22Rv1 (cell line): ENCODE measurements around the gene SOAT2.
"Not testable (repeated sequence)": the region's sequence is repeated elsewhere in the genome, so short reads cannot be mapped to it uniquely, and the experiment has no call there.

Experiments used
- H3K27ac ChIP-seq: fragments of 450-650 bp; 2 replicates; pipeline ENCODE4 v1.5.1; 2017
- CTCF ChIP-seq: fragments of 450-650 bp; IDR thresholded peaks from 2 replicates; pipeline ENCODE4 v1.5.1; 2017; ENCODE audit warnings: mild to moderate bottlenecking
- ZFX ChIP-seq: fragments of 450-650 bp; IDR thresholded peaks from 2 replicates; pipeline ENCODE4 v1.6.1; 2017; ENCODE audit warnings: antibody characterized with exemption, borderline replicate concordance

SOAT2 gene

DNA sequence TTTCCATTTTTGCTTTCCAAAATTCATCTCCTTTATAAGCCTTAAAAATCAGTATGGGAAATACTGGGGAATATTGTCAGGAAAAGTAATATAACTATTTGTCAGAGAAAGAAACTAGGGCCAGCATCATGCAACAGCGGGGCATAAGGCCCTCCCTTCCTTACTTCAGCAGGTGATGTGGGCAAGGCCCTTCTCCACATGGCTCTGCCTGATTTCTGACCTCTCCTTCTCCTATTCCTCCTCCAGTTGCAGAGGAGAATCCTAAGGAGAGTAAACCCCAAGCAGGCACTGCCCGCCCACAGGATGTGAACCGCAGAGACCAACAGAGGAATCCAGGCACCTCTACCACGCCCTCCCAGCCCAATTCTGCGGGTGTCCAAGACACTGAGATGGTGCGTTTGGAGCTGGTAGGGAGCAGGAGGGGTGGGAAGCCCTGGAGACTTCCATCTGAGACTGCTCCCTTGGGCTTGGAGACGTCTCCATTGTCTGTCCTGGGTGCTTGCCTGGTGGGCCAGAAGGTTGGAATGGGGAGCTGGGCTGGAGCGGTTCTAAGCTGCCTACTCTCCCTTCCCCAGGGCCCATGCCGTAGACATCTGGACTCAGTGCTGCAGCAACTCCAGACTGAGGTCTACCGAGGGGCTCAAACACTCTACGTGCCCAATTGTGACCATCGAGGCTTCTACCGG lies 2.7 kb upstream of the SOAT2 start:
- TF ChIP-seq ZFX (no peak), CTCF (no peak)
- H3K27ac ChIP-seq, result no peak overlapping the region

DNA sequence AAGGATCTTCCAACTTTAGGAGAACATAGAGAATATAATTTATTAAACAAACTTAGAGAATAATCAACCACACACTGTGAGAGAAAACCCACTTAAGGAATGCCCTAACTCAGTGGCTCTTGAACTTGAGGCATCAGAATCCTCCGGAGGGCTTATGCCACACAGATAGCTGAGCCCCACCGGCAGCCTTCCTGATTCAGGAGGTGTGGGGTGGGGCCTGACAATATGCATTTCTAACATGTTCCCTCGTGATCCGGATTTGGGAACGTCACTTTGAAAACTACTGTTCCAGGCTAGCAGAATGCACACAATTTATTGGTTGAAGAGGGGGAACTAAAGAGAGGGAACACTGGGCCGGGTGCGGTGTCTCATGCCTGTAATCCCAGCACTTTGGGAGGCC lies 2.0 kb upstream of the SOAT2 start:
- no peak overlapping the region for H3K27ac ChIP-seq

GRCh38 chr12:53101931-53102781 lies 1.1 kb upstream of the SOAT2 start:
- no peak overlapping the region for H3K27ac ChIP-seq

More for the DNA sequence above, 2.0 kb upstream of the SOAT2 start:
- TF ChIP-seq ZFX, result no peak
- TF ChIP-seq CTCF, result no peak

GRCh38 chr12:53103860-53104305 lies 597 bp downstream of the SOAT2 start:
- no peak for TF ChIP-seq CTCF
- no peak for TF ChIP-seq ZFX
- H3K27ac ChIP-seq, result no peak overlapping the region

More at GRCh38 chr12:53101931-53102781, 1.1 kb upstream of the SOAT2 start:
- no peak for TF ChIP-seq ZFX
- no peak for TF ChIP-seq CTCF

DNA sequence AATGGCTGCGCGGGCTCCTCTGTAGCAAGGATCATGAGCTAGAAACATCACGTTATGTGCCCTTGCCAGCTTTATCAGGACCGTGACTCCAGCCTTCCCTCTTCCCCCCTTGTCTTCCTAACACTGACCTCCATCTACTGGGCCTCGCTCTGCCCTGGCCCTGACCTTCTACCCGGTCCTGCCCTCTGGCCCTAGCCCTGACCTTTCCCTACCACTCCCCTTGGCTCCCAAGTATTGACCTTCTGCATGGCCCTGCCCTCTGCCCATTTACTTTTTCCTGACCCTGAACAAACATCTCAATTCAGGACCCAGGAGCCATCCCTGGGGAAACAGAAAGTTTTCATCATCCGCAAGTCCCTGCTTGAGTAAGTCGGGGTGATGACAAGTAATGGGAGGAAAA lies 2.0 kb downstream of the SOAT2 start:
- no peak overlapping the region for H3K27ac ChIP-seq
- TF ChIP-seq CTCF, result no peak
- TF ChIP-seq ZFX, result no peak

- H3K27ac ChIP-seq, result no peak overlapping the region
- TF ChIP-seq ZFX (no peak), CTCF (no peak)
Measured at GRCh38 chr12:53105712-53106439, 2.6 kb downstream of the SOAT2 start.

DNA sequence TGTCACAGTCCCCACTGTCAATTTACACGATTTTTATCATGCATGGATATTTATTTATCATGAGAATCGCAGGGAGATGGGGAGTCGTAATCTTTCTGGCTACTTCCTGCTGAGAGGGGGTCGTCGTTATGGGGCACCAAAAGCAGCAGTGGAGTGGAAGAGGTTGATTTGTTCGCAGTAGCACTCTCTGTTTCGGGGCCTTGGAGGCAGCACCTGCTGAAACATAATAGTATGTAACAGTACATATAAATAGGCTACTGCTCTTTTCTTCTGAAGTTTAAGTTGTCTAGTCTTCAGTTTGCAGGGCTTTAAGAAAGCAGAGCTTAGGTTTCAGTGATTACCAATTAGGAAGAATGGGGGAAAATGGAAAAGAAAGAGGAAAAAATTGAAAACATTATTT lies 3.8 kb downstream of the SOAT2 start:
- no peak overlapping the region for H3K27ac ChIP-seq
- TF ChIP-seq CTCF (no peak), ZFX (no peak)

DNA sequence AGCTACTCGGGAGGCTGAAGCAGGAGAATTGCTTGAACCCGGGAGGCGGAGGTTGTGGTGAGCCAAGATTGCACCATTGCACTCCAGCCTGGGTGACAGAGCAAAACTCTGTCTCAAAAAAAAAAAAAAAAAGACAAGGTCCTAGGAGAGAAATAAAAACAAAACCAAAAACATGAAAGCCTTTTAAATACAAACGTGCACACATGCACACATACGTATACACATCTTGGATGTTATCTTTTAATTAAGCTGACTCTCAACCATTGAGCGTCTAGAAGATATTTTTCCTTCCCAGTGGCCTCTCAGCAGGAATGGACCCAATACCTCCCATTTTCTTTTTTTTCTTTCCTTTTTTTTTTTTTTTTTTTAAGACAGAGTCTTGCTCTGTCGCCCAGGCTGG lies 9.1 kb downstream of the SOAT2 start:
- not testable (repeated sequence) for H3K27ac ChIP-seq
